Activated naive CD4-positive, alpha-beta T cell treated with anti-CD3 and anti-CD28 coated beads, Interleukin-2, amount 10 ng/mL, durations not matched to agents 7 days and 5 days (primary cell): ENCODE results near the gene RHOB.

ENCODE experiments used
- CTCF ChIA-PET: fragments of 350-600 bp; sonication (Branson Sonifier 250); formaldehyde crosslinking; loops from one replicate; lab custom pipeline; 2021; ENCODE audit warnings: antibody characterized with exemption; lab: Charles Lee
- DNase-seq: peaks from one replicate; pipeline ENCODE4 v3.0.0-alpha.2; 2020
- H3K27ac Mint-ChIP-seq: one replicate; pipeline ENCODE4 v1.8.0; 2021; ENCODE audit warnings: mild to moderate bottlenecking, moderate library complexity, mixed read lengths
- H3K27me3 Mint-ChIP-seq: one replicate; pipeline ENCODE4 v1.8.0; 2021; ENCODE audit warnings: mild to moderate bottlenecking, mixed read lengths
- H3K36me3 Mint-ChIP-seq: one replicate; pipeline ENCODE4 v1.8.0; 2021; ENCODE audit warnings: mixed read lengths
- H3K4me1 Mint-ChIP-seq: one replicate; pipeline ENCODE4 v1.8.0; 2021; ENCODE audit warnings: mixed read lengths
- H3K4me3 Mint-ChIP-seq: one replicate; pipeline ENCODE4 v1.8.0; 2021; ENCODE audit warnings: mild to moderate bottlenecking, moderate library complexity, mixed read lengths
- H3K9me3 Mint-ChIP-seq: one replicate; pipeline ENCODE4 v1.8.0; 2021; ENCODE audit warnings: mixed read lengths

RHOB gene

DNA sequence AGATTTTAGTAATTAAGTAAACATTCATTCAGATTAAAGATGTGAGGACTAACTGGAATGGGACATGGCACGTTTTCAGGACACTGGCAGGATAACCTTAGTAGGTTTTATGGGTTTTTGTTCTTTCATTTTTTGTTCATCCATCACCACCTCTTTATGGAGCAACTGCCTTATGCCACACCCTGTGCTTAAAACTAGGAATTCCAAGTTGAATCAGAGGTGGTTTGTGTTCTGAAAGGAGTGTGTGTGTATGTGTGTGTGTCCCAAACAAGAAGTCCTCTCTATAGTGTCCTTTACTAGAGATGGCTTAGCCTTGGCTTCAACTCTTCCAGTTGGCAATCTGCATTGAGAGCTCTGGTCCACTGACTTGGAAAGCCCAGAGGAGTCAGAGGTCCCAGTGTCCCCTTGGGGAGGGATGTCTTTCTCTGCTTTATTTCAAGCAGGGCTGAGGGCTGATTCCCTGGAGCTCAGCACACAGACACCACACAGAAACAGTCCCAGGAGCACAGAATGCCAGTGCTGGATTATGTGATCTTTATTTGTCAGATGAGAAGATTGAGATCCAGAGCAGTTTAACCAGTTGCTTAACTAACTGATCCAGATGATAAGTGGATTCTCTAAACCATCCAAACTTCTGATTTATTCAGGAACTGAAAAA is 25.2 kb downstream of the RHOB start:
- CTCF ChIA-PET = interaction anchor here (0.6 kb wide), 1 partner anchor 17 kb away, joined by 3 read pairs; no protein-coding TSS in a partner anchor
- H3K36me3 Mint-ChIP-seq = no peaks in the 10 kb centered on the region
- H3K4me3 Mint-ChIP-seq = no peak overlapping the region
- no peak overlapping the region for H3K27ac Mint-ChIP-seq
- DNase-seq = no peak
- no peaks in the 10 kb centered on the region for H3K4me1 Mint-ChIP-seq
- H3K27me3 Mint-ChIP-seq = peaks cover 3% of the 10 kb centered on the region
- H3K9me3 Mint-ChIP-seq = no peaks in the 10 kb centered on the region

GRCh38 chr2:20472569-20472968 is 25.7 kb downstream of the RHOB start:
- Mint-ChIP-seq H3K27me3 (peaks cover 3% of the 10 kb centered on the region), H3K36me3 (no peaks in the 10 kb centered on the region), H3K4me1 (no peaks in the 10 kb centered on the region), H3K27ac (no peak overlapping the region), H3K4me3 (no peak overlapping the region), H3K9me3 (no peaks in the 10 kb centered on the region)
- CTCF ChIA-PET = no interaction called here
- DNase-seq = no peak

- no peak for DNase-seq
- H3K4me3 Mint-ChIP-seq = no peak overlapping the region
- H3K36me3 Mint-ChIP-seq = no peaks in the 10 kb centered on the region
- no peaks in the 10 kb centered on the region for H3K4me1 Mint-ChIP-seq
- no peaks in the 10 kb centered on the region for H3K9me3 Mint-ChIP-seq
- H3K27me3 Mint-ChIP-seq = peaks cover 3% of the 10 kb centered on the region
- CTCF ChIA-PET = no interaction called here
- H3K27ac Mint-ChIP-seq = no peak overlapping the region
Measured at GRCh38 chr2:20473128-20473527, 26.3 kb downstream of the RHOB start.

GRCh38 chr2:20474757-20475566 is 28.1 kb downstream of the RHOB start:
- Mint-ChIP-seq H3K27me3 (peaks cover 5% of the 10 kb centered on the region), H3K9me3 (no peaks in the 10 kb centered on the region), H3K27ac (no peak overlapping the region), H3K4me3 (no peak overlapping the region), H3K4me1 (no peaks in the 10 kb centered on the region), H3K36me3 (no peaks in the 10 kb centered on the region)
- no peak for DNase-seq
- CTCF ChIA-PET = no interaction called here

- Mint-ChIP-seq H3K27me3 (peaks cover 5% of the 10 kb centered on the region), H3K36me3 (no peaks in the 10 kb centered on the region), H3K4me1 (no peaks in the 10 kb centered on the region), H3K4me3 (no peak overlapping the region), H3K9me3 (no peaks in the 10 kb centered on the region), H3K27ac (no peak overlapping the region)
- no peak for DNase-seq
- CTCF ChIA-PET = no interaction called here
Measured at GRCh38 chr2:20475567-20475952, 28.7 kb downstream of the RHOB start.

DNA sequence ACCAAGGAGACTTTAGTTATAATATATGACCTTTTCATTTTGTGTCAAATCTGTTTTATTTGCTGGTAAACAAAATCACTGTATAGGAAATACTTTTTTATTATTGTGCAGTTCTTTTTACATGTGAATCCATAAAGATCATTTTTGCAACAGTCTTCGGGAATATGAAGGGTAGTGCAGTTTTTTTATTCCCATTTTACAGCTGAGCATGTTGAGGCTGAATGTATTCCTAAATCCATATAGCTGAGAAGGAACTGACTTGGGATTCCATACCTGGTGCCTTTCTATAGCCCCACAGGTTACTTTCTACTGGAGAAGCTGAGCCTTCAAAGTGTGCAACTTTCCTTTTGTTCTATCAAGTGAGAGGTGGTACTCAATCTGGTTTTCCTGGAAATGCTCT is 29.6 kb downstream of the RHOB start:
- Mint-ChIP-seq H3K36me3 (no peaks in the 10 kb centered on the region), H3K4me3 (no peak overlapping the region), H3K27me3 (peaks cover 5% of the 10 kb centered on the region), H3K27ac (no peak overlapping the region), H3K9me3 (no peaks in the 10 kb centered on the region), H3K4me1 (no peaks in the 10 kb centered on the region)
- DNase-seq = no peak
- CTCF ChIA-PET = no interaction called here

- Mint-ChIP-seq H3K27me3 (peaks cover 6% of the 10 kb centered on the region), H3K4me3 (no peak overlapping the region), H3K36me3 (no peaks in the 10 kb centered on the region), H3K4me1 (no peaks in the 10 kb centered on the region), H3K9me3 (no peaks in the 10 kb centered on the region), H3K27ac (no peak overlapping the region)
- DNase-seq = no peak
- CTCF ChIA-PET = no interaction called here
Measured at GRCh38 chr2:20476950-20477349, 30.1 kb downstream of the RHOB start.

- CTCF ChIA-PET = no interaction called here
- peaks cover 13% of the 10 kb centered on the region for H3K27me3 Mint-ChIP-seq
- no peaks in the 10 kb centered on the region for H3K36me3 Mint-ChIP-seq
- H3K9me3 Mint-ChIP-seq = no peaks in the 10 kb centered on the region
- H3K27ac Mint-ChIP-seq = no peak overlapping the region
- no peak for DNase-seq
- H3K4me1 Mint-ChIP-seq = no peaks in the 10 kb centered on the region
- no peak overlapping the region for H3K4me3 Mint-ChIP-seq
Measured at GRCh38 chr2:20478961-20479360, 32.1 kb downstream of the RHOB start.

- no peak for DNase-seq
- Mint-ChIP-seq H3K4me3 (no peak overlapping the region), H3K27me3 (peaks cover 20% of the 10 kb centered on the region), H3K4me1 (no peaks in the 10 kb centered on the region), H3K27ac (no peak overlapping the region), H3K9me3 (no peaks in the 10 kb centered on the region), H3K36me3 (no peaks in the 10 kb centered on the region)
- CTCF ChIA-PET = no interaction called here
Measured at GRCh38 chr2:20479835-20480234, 33.0 kb downstream of the RHOB start.

DNA sequence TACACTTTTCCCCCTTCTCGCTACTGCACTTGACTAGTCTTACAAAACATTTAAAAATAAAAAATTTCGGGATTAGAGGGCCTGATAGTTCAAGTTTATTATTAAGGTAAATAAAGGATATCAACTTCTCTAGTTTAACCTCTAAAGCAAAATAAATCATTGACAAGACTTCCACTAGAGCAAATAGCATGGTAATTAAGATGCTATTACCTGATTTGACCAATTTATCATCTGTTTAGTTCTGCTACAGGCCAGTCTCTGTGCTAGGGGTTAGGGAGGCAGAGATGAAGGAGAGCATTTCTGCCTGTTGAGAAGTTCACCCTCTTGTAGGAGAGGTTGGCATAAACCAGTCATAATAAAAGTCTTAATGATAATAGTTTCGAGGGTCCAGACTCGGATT is 34.0 kb downstream of the RHOB start:
- DNase-seq = no peak
- Mint-ChIP-seq H3K4me1 (no peaks in the 10 kb centered on the region), H3K4me3 (no peak overlapping the region), H3K27me3 (peaks cover 24% of the 10 kb centered on the region), H3K9me3 (no peaks in the 10 kb centered on the region), H3K27ac (no peak overlapping the region), H3K36me3 (no peaks in the 10 kb centered on the region)
- CTCF ChIA-PET = no interaction called here

DNA sequence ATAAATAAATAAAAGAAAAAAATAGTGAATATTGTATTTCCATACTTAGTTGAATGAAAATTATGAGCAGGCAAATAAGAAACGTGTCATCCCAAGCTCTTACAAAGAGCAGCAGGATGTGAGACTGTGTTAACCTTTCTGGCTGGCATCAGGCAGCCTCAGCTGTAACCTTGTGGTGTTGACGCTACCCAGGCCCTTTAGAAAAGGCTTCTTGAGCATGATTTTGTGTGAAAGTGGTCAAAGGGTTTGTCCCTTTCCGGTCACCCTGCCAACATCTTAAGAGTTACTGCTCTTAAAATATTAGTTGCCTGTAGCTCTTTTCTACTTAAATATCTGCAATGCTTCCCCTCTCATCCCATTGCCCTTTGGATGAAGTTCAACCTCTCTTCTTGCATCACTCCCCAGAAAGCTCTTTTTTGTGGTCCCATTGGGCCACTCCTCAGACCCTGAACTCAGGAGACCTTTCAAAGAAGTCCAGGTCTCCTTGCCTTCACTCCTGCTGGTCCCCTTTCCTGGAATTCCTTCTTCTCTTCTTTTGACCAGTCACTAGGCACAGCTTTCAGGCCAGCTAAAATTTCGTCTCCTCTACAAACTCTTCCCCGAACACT is 35.0 kb downstream of the RHOB start:
- H3K4me1 Mint-ChIP-seq = no peaks in the 10 kb centered on the region
- no peaks in the 10 kb centered on the region for H3K9me3 Mint-ChIP-seq
- H3K27me3 Mint-ChIP-seq = peaks cover 24% of the 10 kb centered on the region
- H3K4me3 Mint-ChIP-seq = no peak overlapping the region
- no peaks in the 10 kb centered on the region for H3K36me3 Mint-ChIP-seq
- no peak overlapping the region for H3K27ac Mint-ChIP-seq
- CTCF ChIA-PET = no interaction called here
- no peak for DNase-seq

GRCh38 chr2:20482725-20483124 is 35.9 kb downstream of the RHOB start:
- no peaks in the 10 kb centered on the region for H3K4me1 Mint-ChIP-seq
- CTCF ChIA-PET = no interaction called here
- H3K27ac Mint-ChIP-seq = no peak overlapping the region
- no peaks in the 10 kb centered on the region for H3K36me3 Mint-ChIP-seq
- peaks cover 24% of the 10 kb centered on the region for H3K27me3 Mint-ChIP-seq
- H3K4me3 Mint-ChIP-seq = no peak overlapping the region
- no peak for DNase-seq
- no peaks in the 10 kb centered on the region for H3K9me3 Mint-ChIP-seq

- DNase-seq = no peak
- CTCF ChIA-PET = no interaction called here
- no peaks in the 10 kb centered on the region for H3K36me3 Mint-ChIP-seq
- peaks cover 24% of the 10 kb centered on the region for H3K27me3 Mint-ChIP-seq
- no peaks in the 10 kb centered on the region for H3K4me1 Mint-ChIP-seq
- H3K9me3 Mint-ChIP-seq = no peaks in the 10 kb centered on the region
- H3K4me3 Mint-ChIP-seq = no peak overlapping the region
- no peak overlapping the region for H3K27ac Mint-ChIP-seq
Measured at GRCh38 chr2:20483194-20483895, 36.5 kb downstream of the RHOB start.

GRCh38 chr2:20484034-20484617 is 37.3 kb downstream of the RHOB start:
- Mint-ChIP-seq H3K36me3 (no peaks in the 10 kb centered on the region), H3K9me3 (no peaks in the 10 kb centered on the region), H3K4me3 (no peak overlapping the region), H3K27ac (no peak overlapping the region), H3K27me3 (peaks cover 24% of the 10 kb centered on the region), H3K4me1 (no peaks in the 10 kb centered on the region)
- CTCF ChIA-PET = no interaction called here
- no peak for DNase-seq
